ENCODE data around the gene CAMSAP2.

The CAMSAP2 gene, protein sequence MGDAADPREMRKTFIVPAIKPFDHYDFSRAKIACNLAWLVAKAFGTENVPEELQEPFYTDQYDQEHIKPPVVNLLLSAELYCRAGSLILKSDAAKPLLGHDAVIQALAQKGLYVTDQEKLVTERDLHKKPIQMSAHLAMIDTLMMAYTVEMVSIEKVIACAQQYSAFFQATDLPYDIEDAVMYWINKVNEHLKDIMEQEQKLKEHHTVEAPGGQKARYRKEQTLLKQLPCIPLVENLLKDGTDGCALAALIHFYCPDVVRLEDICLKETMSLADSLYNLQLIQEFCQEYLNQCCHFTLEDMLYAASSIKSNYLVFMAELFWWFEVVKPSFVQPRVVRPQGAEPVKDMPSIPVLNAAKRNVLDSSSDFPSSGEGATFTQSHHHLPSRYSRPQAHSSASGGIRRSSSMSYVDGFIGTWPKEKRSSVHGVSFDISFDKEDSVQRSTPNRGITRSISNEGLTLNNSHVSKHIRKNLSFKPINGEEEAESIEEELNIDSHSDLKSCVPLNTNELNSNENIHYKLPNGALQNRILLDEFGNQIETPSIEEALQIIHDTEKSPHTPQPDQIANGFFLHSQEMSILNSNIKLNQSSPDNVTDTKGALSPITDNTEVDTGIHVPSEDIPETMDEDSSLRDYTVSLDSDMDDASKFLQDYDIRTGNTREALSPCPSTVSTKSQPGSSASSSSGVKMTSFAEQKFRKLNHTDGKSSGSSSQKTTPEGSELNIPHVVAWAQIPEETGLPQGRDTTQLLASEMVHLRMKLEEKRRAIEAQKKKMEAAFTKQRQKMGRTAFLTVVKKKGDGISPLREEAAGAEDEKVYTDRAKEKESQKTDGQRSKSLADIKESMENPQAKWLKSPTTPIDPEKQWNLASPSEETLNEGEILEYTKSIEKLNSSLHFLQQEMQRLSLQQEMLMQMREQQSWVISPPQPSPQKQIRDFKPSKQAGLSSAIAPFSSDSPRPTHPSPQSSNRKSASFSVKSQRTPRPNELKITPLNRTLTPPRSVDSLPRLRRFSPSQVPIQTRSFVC (N-terminal part only)

GRCh38 chr1:200738327-200738948 lies at the start of gene CAMSAP2:
Gene CAMSAP2, plus strand, starts transcription at chr1:200738893. Its CDS starts 935 bp downstream, at chr1:200739828.
- Histone ChIP-seq H3K27me3 (ENCODE audit: control insufficient read depth, insufficient read depth, low read length) (no peaks in the 10 kb centered on the region), H3K27ac (ENCODE audit: low read length) (no peak within 1 kb of the TSS)
- DNase-seq (ENCODE audit: low read depth, low spot score): peak; percentile 20

DNA sequence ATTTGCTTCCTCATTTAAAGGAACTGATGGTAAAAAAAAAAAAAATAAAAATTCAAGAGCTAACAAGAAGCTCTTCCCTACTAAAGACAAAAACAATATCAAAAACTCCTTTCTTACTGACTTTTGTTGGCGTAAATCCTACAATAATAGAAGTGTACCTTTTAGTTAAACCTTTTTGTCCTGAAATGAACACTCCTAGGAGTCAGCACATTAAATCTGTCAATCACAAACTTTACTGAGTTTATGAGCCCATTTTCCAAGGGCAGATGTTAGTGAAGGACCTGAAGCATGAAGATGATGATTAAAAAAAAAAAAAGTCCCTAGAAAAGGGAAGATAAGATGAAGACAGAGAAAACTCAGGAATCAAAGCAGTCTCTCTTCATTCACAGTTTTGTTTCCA lies 46.4 kb upstream of the CAMSAP2 start:
- Histone ChIP-seq H3K36me3 (ENCODE audit: control insufficient read depth, insufficient read depth, low read length) (no peaks in the 10 kb centered on the region), H3K4me1 (ENCODE audit: control insufficient read depth, insufficient read depth, low read length) (0 out of 2 replicates have a peak, but pooled peaks cover 1% of the 10 kb centered on the region), H3K27ac (ENCODE audit: low read length) (no peak overlapping the region), H3K27me3 (ENCODE audit: control insufficient read depth, insufficient read depth, low read length) (no peaks in the 10 kb centered on the region), H3K9me3 (ENCODE audit: control insufficient read depth, insufficient read depth, low read length) (no peaks in the 10 kb centered on the region), H3K4me3 (ENCODE audit: low read length) (no peak overlapping the region)
- no CpG with 5 or more reads among the region's 1 CpG for WGBS (ENCODE audit: insufficient coverage, insufficient read length)
- DNase-seq (ENCODE audit: low read depth, low spot score): no peak

More at GRCh38 chr1:200738327-200738948, at the start of gene CAMSAP2:
- Histone ChIP-seq H3K36me3 (ENCODE audit: control insufficient read depth, insufficient read depth, low read length) (no peaks in the 10 kb centered on the region), H3K9me3 (ENCODE audit: control insufficient read depth, insufficient read depth, low read length) (no peaks in the 10 kb centered on the region), H3K4me1 (ENCODE audit: control insufficient read depth, insufficient read depth, low read length) (no peaks in the 10 kb centered on the region), H3K4me3 (ENCODE audit: low read length) (peak within 1 kb of the TSS; percentile 90)
- WGBS (ENCODE audit: insufficient coverage, insufficient read length): no CpG with 5 or more reads among the region's 33 CpGs

DNA sequence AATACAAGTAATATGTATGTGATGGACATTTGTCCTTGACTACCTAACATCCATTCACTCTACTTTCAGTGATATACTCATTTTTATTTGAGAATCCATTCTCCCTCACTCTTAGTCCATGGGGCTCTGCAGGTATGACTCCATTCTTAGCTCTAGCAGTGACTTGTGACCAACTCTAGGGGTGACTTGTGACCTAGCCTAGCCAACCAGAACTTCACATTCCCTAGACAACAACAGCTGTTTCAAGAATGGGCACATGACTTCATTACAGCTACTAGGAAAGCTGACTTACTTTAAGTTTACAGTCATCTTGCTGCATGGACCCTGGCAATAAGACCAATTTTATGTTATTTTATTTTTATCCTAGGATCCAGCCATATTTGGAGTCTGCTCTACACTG lies 45.4 kb upstream of the CAMSAP2 start:
- Histone ChIP-seq H3K9me3 (ENCODE audit: control insufficient read depth, insufficient read depth, low read length) (no peaks in the 10 kb centered on the region), H3K4me3 (ENCODE audit: low read length) (no peak overlapping the region), H3K36me3 (ENCODE audit: control insufficient read depth, insufficient read depth, low read length) (no peaks in the 10 kb centered on the region), H3K27me3 (ENCODE audit: control insufficient read depth, insufficient read depth, low read length) (no peaks in the 10 kb centered on the region), H3K27ac (ENCODE audit: low read length) (no peak overlapping the region), H3K4me1 (ENCODE audit: control insufficient read depth, insufficient read depth, low read length) (no peaks in the 10 kb centered on the region)
- DNase-seq (ENCODE audit: low read depth, low spot score): no peak

DNA sequence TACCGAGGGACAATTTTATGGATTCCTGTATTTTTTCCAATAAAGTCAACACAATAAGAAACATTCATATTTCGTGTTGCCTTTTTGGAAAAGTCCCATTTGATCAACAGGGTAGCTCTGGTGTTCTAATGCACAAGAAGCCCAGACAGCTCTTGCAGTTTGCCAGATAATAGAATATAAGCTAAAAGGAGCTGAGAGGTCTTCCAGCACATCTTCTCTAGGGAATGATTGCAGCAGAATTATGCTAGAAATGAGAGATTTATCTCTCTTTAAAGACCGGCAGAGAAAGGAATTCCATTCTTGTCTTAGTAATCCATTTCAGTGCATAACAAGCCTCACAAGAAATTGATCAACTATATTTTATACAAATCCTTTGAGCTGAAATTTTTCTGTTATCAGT lies 44.0 kb upstream of the CAMSAP2 start:
- no CpG with 5 or more reads among the region's 3 CpGs for WGBS (ENCODE audit: insufficient coverage, insufficient read length)
- Histone ChIP-seq H3K27ac (ENCODE audit: low read length) (no peak overlapping the region), H3K27me3 (ENCODE audit: control insufficient read depth, insufficient read depth, low read length) (no peaks in the 10 kb centered on the region), H3K4me1 (ENCODE audit: control insufficient read depth, insufficient read depth, low read length) (no peaks in the 10 kb centered on the region), H3K36me3 (ENCODE audit: control insufficient read depth, insufficient read depth, low read length) (no peaks in the 10 kb centered on the region), H3K4me3 (ENCODE audit: low read length) (no peak overlapping the region), H3K9me3 (ENCODE audit: control insufficient read depth, insufficient read depth, low read length) (no peaks in the 10 kb centered on the region)
- no peak for DNase-seq (ENCODE audit: low read depth, low spot score)

DNA sequence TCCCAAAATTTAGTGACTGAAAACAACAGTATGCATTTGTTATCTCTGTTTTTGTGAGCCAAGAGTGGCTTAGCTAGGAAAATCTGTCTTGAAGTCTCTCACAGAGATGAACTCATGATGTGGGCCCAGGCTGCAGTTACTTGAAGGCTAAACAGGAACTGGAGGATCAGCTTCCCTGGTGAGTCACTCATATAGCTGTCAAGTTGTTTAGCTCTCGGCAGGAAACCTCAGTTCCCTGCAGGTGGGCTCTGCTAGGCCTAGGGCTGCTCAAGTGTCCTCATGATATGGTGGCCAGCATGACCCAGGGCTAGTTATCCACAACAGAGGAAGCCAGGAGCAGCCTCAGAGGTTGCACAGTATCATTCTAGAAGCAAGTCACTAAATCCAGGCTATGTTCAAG lies 38.8 kb upstream of the CAMSAP2 start:
- Histone ChIP-seq H3K27me3 (ENCODE audit: control insufficient read depth, insufficient read depth, low read length) (no peaks in the 10 kb centered on the region), H3K36me3 (ENCODE audit: control insufficient read depth, insufficient read depth, low read length) (no peaks in the 10 kb centered on the region), H3K4me1 (ENCODE audit: control insufficient read depth, insufficient read depth, low read length) (0 out of 2 replicates have a peak, but pooled peaks cover 1% of the 10 kb centered on the region), H3K4me3 (ENCODE audit: low read length) (no peak overlapping the region), H3K27ac (ENCODE audit: low read length) (no peak overlapping the region), H3K9me3 (ENCODE audit: control insufficient read depth, insufficient read depth, low read length) (no peaks in the 10 kb centered on the region)
- no CpG with 5 or more reads among the region's 1 CpG for WGBS (ENCODE audit: insufficient coverage, insufficient read length)
- DNase-seq (ENCODE audit: low read depth, low spot score): peak; percentile 16

GRCh38 chr1:200704986-200705500 lies 33.6 kb upstream of the CAMSAP2 start:
- no CpG with 5 or more reads among the region's 3 CpGs for WGBS (ENCODE audit: insufficient coverage, insufficient read length)
- DNase-seq (ENCODE audit: low read depth, low spot score): no peak
- no peak overlapping the region for H3K27ac ChIP-seq (ENCODE audit: low read length)

GRCh38 chr1:200706111-200706814 lies 32.4 kb upstream of the CAMSAP2 start:
- Histone ChIP-seq H3K4me1 (ENCODE audit: control insufficient read depth, insufficient read depth, low read length) (no peaks in the 10 kb centered on the region), H3K4me3 (ENCODE audit: low read length) (no peak overlapping the region), H3K9me3 (ENCODE audit: control insufficient read depth, insufficient read depth, low read length) (no peaks in the 10 kb centered on the region), H3K27me3 (ENCODE audit: control insufficient read depth, insufficient read depth, low read length) (no peaks in the 10 kb centered on the region), H3K36me3 (ENCODE audit: control insufficient read depth, insufficient read depth, low read length) (no peaks in the 10 kb centered on the region), H3K27ac (ENCODE audit: low read length) (no peak overlapping the region)
- WGBS (ENCODE audit: insufficient coverage, insufficient read length): no CpG with 5 or more reads among the region's 4 CpGs
- no peak for DNase-seq (ENCODE audit: low read depth, low spot score)

More at GRCh38 chr1:200704986-200705500, 33.6 kb upstream of the CAMSAP2 start:
- H3K9me3 ChIP-seq (ENCODE audit: control insufficient read depth, insufficient read depth, low read length): no peaks in the 10 kb centered on the region
- no peaks in the 10 kb centered on the region for H3K36me3 ChIP-seq (ENCODE audit: control insufficient read depth, insufficient read depth, low read length)
- H3K4me1 ChIP-seq (ENCODE audit: control insufficient read depth, insufficient read depth, low read length): 0 out of 2 replicates have a peak, but pooled peaks cover under 1% of the 10 kb centered on the region
- no peaks in the 10 kb centered on the region for H3K27me3 ChIP-seq (ENCODE audit: control insufficient read depth, insufficient read depth, low read length)
- no peak overlapping the region for H3K4me3 ChIP-seq (ENCODE audit: low read length)

GRCh38 chr1:200707116-200707515 lies 31.6 kb upstream of the CAMSAP2 start:
- DNase-seq (ENCODE audit: low read depth, low spot score): no peak
- H3K9me3 ChIP-seq (ENCODE audit: control insufficient read depth, insufficient read depth, low read length): no peaks in the 10 kb centered on the region
- H3K27me3 ChIP-seq (ENCODE audit: control insufficient read depth, insufficient read depth, low read length): no peaks in the 10 kb centered on the region
- H3K27ac ChIP-seq (ENCODE audit: low read length): no peak overlapping the region
- H3K4me3 ChIP-seq (ENCODE audit: low read length): no peak overlapping the region
- no peaks in the 10 kb centered on the region for H3K4me1 ChIP-seq (ENCODE audit: control insufficient read depth, insufficient read depth, low read length)
- no peaks in the 10 kb centered on the region for H3K36me3 ChIP-seq (ENCODE audit: control insufficient read depth, insufficient read depth, low read length)
- WGBS (ENCODE audit: insufficient coverage, insufficient read length): no CpG with 5 or more reads among the region's 5 CpGs

GRCh38 chr1:200708161-200708560 lies 30.5 kb upstream of the CAMSAP2 start:
- Histone ChIP-seq H3K9me3 (ENCODE audit: control insufficient read depth, insufficient read depth, low read length) (no peaks in the 10 kb centered on the region), H3K27me3 (ENCODE audit: control insufficient read depth, insufficient read depth, low read length) (no peaks in the 10 kb centered on the region), H3K36me3 (ENCODE audit: control insufficient read depth, insufficient read depth, low read length) (no peaks in the 10 kb centered on the region), H3K4me3 (ENCODE audit: low read length) (no peak overlapping the region), H3K27ac (ENCODE audit: low read length) (no peak overlapping the region), H3K4me1 (ENCODE audit: control insufficient read depth, insufficient read depth, low read length) (no peaks in the 10 kb centered on the region)
- no peak for DNase-seq (ENCODE audit: low read depth, low spot score)

All from iPS DF 6.9 (cell line).